GM18517 (cell line): Measurements from ENCODE around the gene HGFAC.
"Not testable (repeated sequence)": the region's sequence is repeated elsewhere in the genome, so short reads cannot be mapped to it uniquely, and the experiment has no call there.

Experiments used
- ATAC-seq: cut with Tn5 transposase; IDR thresholded peaks from one replicate; pipeline ENCODE4 v1.9.1; 2021; ENCODE audit warnings: mild to moderate bottlenecking, moderate library complexity; ENCODE audit not compliant: unreplicated experiment

Gene HGFAC

DNA sequence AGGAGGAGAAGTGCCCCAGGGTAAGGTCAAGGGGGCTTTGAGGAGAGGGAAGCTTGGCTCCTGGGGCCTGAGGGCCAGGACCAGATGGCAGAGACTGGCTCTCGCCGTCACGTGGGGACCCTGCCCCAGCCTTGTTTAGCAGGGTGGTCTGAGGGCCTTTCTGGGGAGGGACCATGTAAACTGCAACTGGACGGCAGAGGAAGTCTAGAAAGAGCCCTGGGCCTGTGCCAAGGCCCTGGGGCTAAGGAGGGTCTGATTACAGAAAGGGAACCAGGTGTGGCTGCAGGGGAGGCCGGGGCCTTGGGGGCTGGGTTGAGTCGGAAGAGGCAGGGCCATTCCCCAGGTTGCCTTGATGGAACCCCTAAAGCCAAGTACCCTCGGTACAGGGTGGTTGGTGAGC, 1.8 kb upstream of the HGFAC start:
- no peak for ATAC-seq

DNA sequence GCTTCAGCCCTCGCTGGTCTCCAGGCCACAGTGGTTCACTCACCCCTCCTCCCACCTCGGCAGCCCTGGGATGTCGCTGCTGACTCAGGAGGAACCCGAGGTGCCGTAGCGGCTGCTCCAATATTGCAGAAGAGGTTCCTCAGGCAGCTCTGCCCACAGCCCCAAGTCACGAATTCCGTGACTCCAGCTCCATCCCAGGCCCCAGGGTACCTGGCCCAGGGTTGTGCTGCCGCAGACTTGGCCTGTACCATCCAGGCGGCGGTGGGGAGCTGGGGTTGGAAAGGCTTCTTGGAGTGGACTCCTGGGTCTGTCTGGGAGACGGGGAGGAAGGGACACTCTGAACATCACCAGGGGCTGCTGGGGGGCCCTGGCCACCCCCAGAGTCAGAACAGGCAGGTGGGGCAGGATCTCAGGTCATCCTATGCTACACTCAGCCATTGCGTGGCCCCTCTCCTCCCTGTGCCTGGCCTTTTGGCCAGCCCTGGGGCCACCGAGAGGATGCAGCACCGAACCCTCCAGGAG, 728 bp upstream of the HGFAC start:
- no peak for ATAC-seq

GRCh38 chr4:3442460-3442958, 741 bp downstream of the HGFAC start:
- no peak for ATAC-seq

DNA sequence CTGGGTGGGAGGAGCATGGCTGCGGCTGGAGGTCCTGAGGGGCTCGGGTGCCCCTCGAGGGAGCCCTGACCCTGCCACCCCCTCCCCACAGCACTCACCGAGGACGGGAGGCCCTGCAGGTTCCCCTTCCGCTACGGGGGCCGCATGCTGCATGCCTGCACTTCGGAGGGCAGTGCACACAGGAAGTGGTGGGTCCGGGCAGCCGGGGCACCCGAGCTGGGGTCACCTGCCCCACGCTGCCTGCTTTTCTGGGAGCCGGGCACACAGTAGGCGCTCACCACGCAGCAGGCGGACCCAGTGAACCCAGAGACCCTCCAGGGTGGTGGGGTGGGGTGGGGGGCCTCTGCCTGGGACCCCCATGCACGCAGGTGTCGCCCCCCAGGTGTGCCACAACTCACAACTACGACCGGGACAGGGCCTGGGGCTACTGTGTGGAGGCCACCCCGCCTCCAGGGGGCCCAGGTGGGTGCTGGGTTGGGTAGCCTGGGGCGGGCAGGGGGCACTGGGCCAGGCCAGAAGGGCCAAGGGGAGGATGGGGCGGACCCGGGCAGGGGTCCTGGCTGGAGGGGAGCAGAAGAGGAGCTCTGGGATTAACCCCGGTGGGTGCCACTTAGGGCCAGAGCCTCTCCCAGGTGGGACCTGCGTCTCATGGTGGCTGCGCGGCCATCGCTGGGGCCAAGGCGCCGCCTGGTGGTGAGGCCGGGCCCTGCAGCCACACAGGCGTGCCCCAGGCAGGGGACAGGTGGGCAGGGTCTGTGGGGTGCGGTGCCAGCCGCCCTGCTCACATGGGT, 1.4 kb downstream of the HGFAC start:
- no peak for ATAC-seq

DNA sequence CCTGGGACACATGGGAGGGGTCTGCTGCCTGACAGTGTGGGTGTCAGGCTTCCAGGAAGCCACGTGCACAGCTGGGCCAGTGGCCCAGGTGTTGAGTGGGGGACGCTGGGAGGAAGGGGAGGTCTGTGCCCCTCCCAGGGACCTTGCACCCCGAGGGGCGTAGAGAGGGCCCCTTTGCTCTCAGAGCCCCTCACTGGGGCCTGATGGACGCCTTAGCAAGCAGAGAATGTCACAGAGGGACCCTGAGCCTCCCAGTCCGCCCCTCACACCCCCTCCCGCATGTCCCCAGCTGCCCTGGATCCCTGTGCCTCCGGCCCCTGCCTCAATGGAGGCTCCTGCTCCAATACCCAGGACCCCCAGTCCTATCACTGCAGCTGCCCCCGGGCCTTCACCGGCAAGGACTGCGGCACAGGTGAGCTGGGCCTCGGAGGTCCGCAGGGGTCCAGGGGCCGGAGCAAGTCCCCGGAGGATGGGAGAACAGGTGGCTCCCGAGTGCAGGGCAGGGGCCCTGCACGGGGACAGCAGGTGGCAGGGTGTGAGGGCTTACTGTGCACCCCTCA, 2.1 kb downstream of the HGFAC start:
- ATAC-seq: no peak

DNA sequence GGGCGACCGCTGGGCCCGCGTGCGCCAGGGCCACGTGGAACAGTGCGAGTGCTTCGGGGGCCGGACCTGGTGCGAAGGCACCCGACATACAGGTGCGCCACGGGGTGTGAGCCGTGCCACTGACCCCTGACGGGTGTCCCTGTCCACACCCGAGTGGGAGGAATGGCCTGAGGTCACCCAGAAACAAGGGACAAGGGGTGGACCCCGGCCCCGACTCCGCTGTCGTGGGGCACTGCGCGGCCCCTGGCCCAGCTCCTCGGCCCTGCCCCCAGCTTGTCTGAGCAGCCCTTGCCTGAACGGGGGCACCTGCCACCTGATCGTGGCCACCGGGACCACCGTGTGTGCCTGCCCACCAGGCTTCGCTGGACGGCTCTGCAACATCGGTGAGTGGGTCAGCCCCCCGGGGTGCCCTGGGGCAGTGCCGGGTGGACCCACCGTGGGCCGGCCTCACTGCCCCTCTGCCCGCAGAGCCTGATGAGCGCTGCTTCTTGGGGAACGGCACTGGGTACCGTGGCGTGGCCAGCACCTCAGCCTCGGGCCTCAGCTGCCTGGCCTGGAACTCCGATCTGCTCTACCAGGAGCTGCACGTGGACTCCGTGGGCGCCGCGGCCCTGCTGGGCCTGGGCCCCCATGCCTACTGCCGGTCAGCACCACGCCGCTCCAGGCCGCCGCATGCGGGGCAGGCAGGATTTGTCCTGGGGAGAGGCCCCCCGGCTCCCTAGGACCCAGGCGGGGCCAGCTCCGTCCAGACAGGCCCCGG, 2.8 kb downstream of the HGFAC start:
- ATAC-seq: no peak

DNA sequence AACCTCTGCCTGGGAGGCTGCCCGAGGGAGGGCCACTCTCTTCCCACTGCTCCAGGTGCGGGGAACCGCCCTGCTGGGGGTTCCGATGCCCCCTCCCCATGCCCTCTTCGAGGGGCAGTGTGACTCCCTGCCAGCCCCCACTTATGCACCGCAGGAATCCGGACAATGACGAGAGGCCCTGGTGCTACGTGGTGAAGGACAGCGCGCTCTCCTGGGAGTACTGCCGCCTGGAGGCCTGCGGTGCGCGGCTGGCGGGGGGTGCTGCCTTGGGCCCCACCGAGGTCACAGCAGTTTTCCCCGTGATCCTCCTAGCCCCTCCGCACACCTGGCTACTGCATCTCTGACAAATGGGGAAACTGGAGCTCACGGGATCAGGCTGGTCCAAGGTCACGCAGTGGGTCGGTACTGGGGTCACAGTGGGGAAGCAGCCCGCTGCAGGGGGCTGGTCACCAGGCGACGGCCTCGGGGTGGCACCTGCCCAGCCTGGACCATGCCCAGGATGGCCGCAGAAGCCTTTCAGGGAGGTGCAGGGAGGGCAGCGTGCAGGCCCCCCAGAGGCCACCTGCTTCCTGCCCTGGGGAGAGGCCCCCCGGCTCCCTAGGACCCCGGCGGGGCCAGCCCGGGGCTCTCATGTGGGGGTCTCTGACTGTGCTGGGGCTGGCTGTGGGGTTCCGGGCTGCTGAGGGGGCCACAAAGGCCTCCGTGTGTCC, 3.5 kb downstream of the HGFAC start:
- no peak for ATAC-seq

- no peak for ATAC-seq
These were observed 4.2 kb downstream of the HGFAC start for GRCh38 chr4:3445829-3446545.

DNA sequence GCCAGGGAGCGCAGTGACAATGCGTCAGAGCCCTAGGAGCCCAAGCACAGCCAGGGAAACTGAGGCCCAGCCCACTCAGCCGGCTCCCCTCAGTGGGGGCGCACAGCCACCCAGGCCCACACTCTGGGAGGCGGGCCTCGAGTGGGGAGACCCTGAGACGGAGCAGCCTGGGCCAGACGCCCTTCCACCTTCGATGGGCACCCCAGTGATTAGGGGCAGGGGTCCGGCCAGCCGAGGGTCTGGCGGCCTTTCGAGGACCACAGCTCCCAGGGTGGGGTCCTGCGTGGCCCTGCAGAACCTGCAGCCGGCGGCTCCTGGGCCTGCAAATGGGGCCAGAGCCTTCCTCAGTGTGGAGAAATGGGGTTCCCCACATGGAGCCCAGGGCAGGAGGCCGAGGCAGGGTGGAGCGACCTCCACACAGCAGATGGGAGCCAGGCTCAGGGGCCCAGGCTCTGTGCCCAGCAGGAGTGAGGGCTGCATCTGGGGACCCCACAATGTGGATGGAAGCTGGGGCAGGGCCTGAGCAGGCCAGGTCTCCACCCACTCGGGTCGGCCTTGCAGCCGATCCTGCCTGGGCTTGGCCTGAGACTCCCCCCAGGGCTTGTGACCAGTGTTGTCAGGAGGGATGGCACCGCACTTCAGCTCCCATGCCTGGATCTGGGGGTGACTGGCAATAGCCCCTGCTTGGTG, 5.0 kb downstream of the HGFAC start:
- ATAC-seq: no peak

DNA sequence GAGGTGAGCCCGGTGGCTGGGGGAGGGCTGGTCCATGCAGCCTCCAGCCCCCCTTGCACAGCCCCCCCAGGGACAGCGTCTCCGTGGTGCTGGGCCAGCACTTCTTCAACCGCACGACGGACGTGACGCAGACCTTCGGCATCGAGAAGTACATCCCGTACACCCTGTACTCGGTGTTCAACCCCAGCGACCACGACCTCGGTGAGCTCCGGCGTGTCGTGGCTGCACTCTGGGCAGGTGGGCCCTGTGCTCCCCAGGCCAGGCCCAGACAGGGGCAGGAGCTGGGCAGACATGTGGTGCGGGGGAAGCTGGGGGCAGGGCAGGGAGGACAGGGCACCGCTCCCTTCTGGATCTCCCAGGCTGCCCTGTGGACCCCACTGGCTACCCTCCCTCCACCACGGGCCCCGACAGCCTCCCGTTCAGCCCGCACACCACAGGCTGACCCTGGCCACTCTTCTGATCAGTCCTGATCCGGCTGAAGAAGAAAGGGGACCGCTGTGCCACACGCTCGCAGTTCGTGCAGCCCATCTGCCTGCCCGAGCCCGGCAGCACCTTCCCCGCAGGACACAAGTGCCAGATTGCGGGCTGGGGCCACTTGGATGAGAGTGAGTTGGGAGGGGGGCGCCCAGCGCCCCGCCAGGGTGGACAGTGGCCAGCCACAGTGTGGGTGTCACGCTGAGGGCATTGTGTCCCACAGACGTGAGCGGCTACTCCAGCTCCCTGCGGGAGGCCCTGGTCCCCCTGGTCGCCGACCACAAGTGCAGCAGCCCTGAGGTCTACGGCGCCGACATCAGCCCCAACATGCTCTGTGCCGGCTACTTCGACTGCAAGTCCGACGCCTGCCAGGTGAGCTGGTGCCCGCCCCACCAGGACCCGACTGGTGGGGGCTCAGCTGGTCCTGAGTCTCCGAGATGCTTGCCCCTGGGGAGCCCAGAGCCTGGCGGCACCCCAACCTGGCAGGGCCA, 5.9 kb downstream of the HGFAC start:
- no peak for ATAC-seq

- ATAC-seq: no peak
These were observed 7.3 kb downstream of the HGFAC start for GRCh38 chr4:3449047-3449573.

- ATAC-seq: no peak
These were observed 8.1 kb downstream of the HGFAC start for GRCh38 chr4:3449574-3450534.

DNA sequence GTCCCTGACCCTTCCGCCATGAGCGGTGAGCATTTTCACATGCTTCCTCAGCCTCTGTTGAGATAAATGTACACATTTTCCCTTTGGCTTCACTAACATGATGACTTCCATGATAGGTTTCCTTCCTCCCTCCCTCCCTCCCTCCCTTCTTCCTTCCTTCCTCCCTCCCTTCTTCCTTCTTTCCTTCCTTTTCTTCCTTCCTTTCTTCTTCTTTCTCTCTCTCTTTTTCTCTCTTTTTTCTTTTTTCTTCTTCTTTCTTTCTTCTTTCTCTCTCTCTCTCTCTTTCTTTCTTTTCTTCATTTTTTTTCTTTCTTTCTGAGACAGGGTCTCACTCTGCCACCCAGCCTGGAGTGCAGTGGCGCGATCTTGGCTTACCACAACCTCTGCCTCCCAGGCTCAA, 8.9 kb downstream of the HGFAC start:
- no peak for ATAC-seq

GRCh38 chr4:3451956-3452355, 10.2 kb downstream of the HGFAC start:
- no peak for ATAC-seq

DNA sequence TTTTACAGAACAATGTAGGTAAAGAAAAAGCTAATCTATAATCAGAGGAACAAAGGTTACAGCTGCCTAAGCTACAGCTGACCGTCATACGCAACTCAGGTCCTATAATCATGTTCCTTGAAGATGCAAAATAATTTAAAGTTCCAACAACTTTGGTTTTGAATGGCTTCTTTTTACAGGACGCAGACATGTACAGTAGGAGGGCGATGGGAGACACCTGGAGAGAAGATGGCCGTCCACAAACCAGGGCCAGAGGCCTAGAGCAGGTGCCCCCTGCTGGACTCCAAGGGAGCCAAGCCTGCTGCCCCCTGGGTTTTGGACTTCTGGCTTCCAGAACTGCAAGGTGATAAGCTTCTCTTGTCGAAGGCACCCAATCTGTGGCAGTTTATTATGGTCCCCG, 10.6 kb downstream of the HGFAC start:
- ATAC-seq: no peak

- ATAC-seq: not testable (repeated sequence)
These were observed 13.8 kb downstream of the HGFAC start for GRCh38 chr4:3455596-3455995.

GRCh38 chr4:3458371-3458770, 16.6 kb downstream of the HGFAC start:
- ATAC-seq: no peak
